ENCODE data around the gene LOXL4. TPM values are rescaled to one million over a fixed set of nuclear protein-coding genes. Genes with fewer than 3 reads are reported as not detected.

Gene LOXL4
- total RNA-seq, 2 donors from 2014 or later = not detected

GRCh38 chr10:98266647-98267046 lies 1.3 kb downstream of the LOXL4 start:
- peaks cover 54% of the 10 kb centered on the region for H3K27me3 Mint-ChIP-seq (ENCODE audit: low read depth)
- no peak for ATAC-seq (replicated peaks in 1 of 2)

GRCh38 chr10:98265403-98266378 lies 2.3 kb downstream of the LOXL4 start:
- DNase-seq (no peak), ATAC-seq (replicated peaks in 1 of 2) (no peak)
- Mint-ChIP-seq H3K27me3 (ENCODE audit: low read depth) (peaks cover 44% of the 10 kb centered on the region), H3K4me1 (ENCODE audit: low read depth) (no peaks in the 10 kb centered on the region), H3K27ac (no peak overlapping the region), H3K4me3 (no peak overlapping the region), H3K36me3 (ENCODE audit: insufficient read depth in 2 of 2) (no peaks in the 10 kb centered on the region), H3K9me3 (no peaks in the 10 kb centered on the region)

More at GRCh38 chr10:98266647-98267046, 1.3 kb downstream of the LOXL4 start:
- no peaks in the 10 kb centered on the region for H3K9me3 Mint-ChIP-seq
- H3K4me1 Mint-ChIP-seq (ENCODE audit: low read depth) = no peaks in the 10 kb centered on the region
- H3K36me3 Mint-ChIP-seq (ENCODE audit: insufficient read depth in 2 of 2) = no peaks in the 10 kb centered on the region
- no peak overlapping the region for H3K27ac Mint-ChIP-seq
- peak overlapping the region in 1 of 2 donors; percentile 29 for H3K4me3 Mint-ChIP-seq
- no peak for DNase-seq

- Mint-ChIP-seq H3K27ac (no peak overlapping the region), H3K36me3 (ENCODE audit: insufficient read depth in 2 of 2) (no peaks in the 10 kb centered on the region), H3K9me3 (no peaks in the 10 kb centered on the region), H3K27me3 (ENCODE audit: low read depth) (peaks cover 34% of the 10 kb centered on the region), H3K4me1 (ENCODE audit: low read depth) (no peaks in the 10 kb centered on the region), H3K4me3 (no peak overlapping the region)
- DNase-seq (no peak), ATAC-seq (replicated peaks in 1 of 2) (no peak)
Observed at GRCh38 chr10:98264378-98265065, 3.5 kb downstream of the LOXL4 start.

- Mint-ChIP-seq H3K4me1 (ENCODE audit: low read depth) (no peaks in the 10 kb centered on the region), H3K27me3 (ENCODE audit: low read depth) (peaks cover 23% of the 10 kb centered on the region), H3K27ac (no peak overlapping the region), H3K9me3 (no peaks in the 10 kb centered on the region), H3K4me3 (no peak overlapping the region), H3K36me3 (ENCODE audit: insufficient read depth in 2 of 2) (no peaks in the 10 kb centered on the region)
- DNase-seq (no peak), ATAC-seq (replicated peaks in 1 of 2) (no peak)
Observed at GRCh38 chr10:98263088-98263487, 4.9 kb downstream of the LOXL4 start.

- peak; percentile 29 to 35 for ATAC-seq (replicated peaks in 1 of 2)
- DNase-seq = no peak
Observed at GRCh38 chr10:98262571-98262970, 5.4 kb downstream of the LOXL4 start.

GRCh38 chr10:98261436-98262277 lies 6.3 kb downstream of the LOXL4 start:
- DNase-seq (no peak), ATAC-seq (replicated peaks in 1 of 2) (no peak)
- Mint-ChIP-seq H3K9me3 (no peaks in the 10 kb centered on the region), H3K27me3 (ENCODE audit: low read depth) (peaks cover 10% of the 10 kb centered on the region), H3K27ac (no peak overlapping the region), H3K4me3 (no peak overlapping the region), H3K4me1 (ENCODE audit: low read depth) (no peaks in the 10 kb centered on the region), H3K36me3 (ENCODE audit: insufficient read depth in 2 of 2) (no peaks in the 10 kb centered on the region)

More at GRCh38 chr10:98262571-98262970, 5.4 kb downstream of the LOXL4 start:
- H3K4me1 Mint-ChIP-seq (ENCODE audit: low read depth) = no peaks in the 10 kb centered on the region
- H3K27me3 Mint-ChIP-seq (ENCODE audit: low read depth) = peaks cover 19% of the 10 kb centered on the region
- no peak overlapping the region for H3K27ac Mint-ChIP-seq
- H3K36me3 Mint-ChIP-seq (ENCODE audit: insufficient read depth in 2 of 2) = no peaks in the 10 kb centered on the region
- H3K9me3 Mint-ChIP-seq = no peaks in the 10 kb centered on the region
- no peak overlapping the region for H3K4me3 Mint-ChIP-seq

- ATAC-seq (replicated peaks in 1 of 2) (no peak), DNase-seq (no peak)
- H3K4me1 Mint-ChIP-seq (ENCODE audit: low read depth) = no peaks in the 10 kb centered on the region
- H3K27me3 Mint-ChIP-seq (ENCODE audit: low read depth) = peaks cover under 1% of the 10 kb centered on the region
- no peaks in the 10 kb centered on the region for H3K9me3 Mint-ChIP-seq
- no peak overlapping the region for H3K27ac Mint-ChIP-seq
- no peaks in the 10 kb centered on the region for H3K36me3 Mint-ChIP-seq (ENCODE audit: insufficient read depth in 2 of 2)
- H3K4me3 Mint-ChIP-seq = no peak overlapping the region
Observed at GRCh38 chr10:98260752-98261151, 7.2 kb downstream of the LOXL4 start.

GRCh38 chr10:98260350-98260749 lies 7.6 kb downstream of the LOXL4 start:
- no peak for ATAC-seq (replicated peaks in 1 of 2)
- no peak for DNase-seq
- no peak overlapping the region for H3K27ac Mint-ChIP-seq
- no peaks in the 10 kb centered on the region for H3K9me3 Mint-ChIP-seq
- no peaks in the 10 kb centered on the region for H3K4me1 Mint-ChIP-seq (ENCODE audit: low read depth)
- no peaks in the 10 kb centered on the region for H3K27me3 Mint-ChIP-seq (ENCODE audit: low read depth)
- no peaks in the 10 kb centered on the region for H3K36me3 Mint-ChIP-seq (ENCODE audit: insufficient read depth in 2 of 2)
- H3K4me3 Mint-ChIP-seq = no peak overlapping the region

GRCh38 chr10:98259606-98260315 lies 8.2 kb downstream of the LOXL4 start:
- Mint-ChIP-seq H3K27ac (no peak overlapping the region), H3K4me1 (ENCODE audit: low read depth) (no peaks in the 10 kb centered on the region), H3K4me3 (no peak overlapping the region), H3K9me3 (no peaks in the 10 kb centered on the region), H3K36me3 (ENCODE audit: insufficient read depth in 2 of 2) (no peaks in the 10 kb centered on the region), H3K27me3 (ENCODE audit: low read depth) (no peaks in the 10 kb centered on the region)
- ATAC-seq (replicated peaks in 1 of 2) = no peak
- DNase-seq = no peak

GRCh38 chr10:98258683-98259454 lies 9.1 kb downstream of the LOXL4 start:
- H3K27ac Mint-ChIP-seq = no peak overlapping the region
- no peak overlapping the region for H3K4me3 Mint-ChIP-seq
- H3K4me1 Mint-ChIP-seq (ENCODE audit: low read depth) = no peaks in the 10 kb centered on the region
- DNase-seq = no peak
- no peaks in the 10 kb centered on the region for H3K9me3 Mint-ChIP-seq
- H3K27me3 Mint-ChIP-seq (ENCODE audit: low read depth) = no peaks in the 10 kb centered on the region
- H3K36me3 Mint-ChIP-seq (ENCODE audit: insufficient read depth in 2 of 2) = no peaks in the 10 kb centered on the region
- no peak for ATAC-seq (replicated peaks in 1 of 2)

GRCh38 chr10:98257961-98258360 lies 10.0 kb downstream of the LOXL4 start:
- no peaks in the 10 kb centered on the region for H3K4me1 Mint-ChIP-seq (ENCODE audit: low read depth)
- ATAC-seq (replicated peaks in 1 of 2) (no peak), DNase-seq (no peak)
- no peaks in the 10 kb centered on the region for H3K27me3 Mint-ChIP-seq (ENCODE audit: low read depth)
- H3K27ac Mint-ChIP-seq = no peak overlapping the region
- no peak overlapping the region for H3K4me3 Mint-ChIP-seq
- no peaks in the 10 kb centered on the region for H3K9me3 Mint-ChIP-seq
- H3K36me3 Mint-ChIP-seq (ENCODE audit: insufficient read depth in 2 of 2) = no peaks in the 10 kb centered on the region

- H3K4me1 Mint-ChIP-seq (ENCODE audit: low read depth) = no peaks in the 10 kb centered on the region
- DNase-seq (no peak), ATAC-seq (replicated peaks in 1 of 2) (no peak)
- H3K27me3 Mint-ChIP-seq (ENCODE audit: low read depth) = no peaks in the 10 kb centered on the region
- no peak overlapping the region for H3K4me3 Mint-ChIP-seq
- no peak overlapping the region for H3K27ac Mint-ChIP-seq
- H3K36me3 Mint-ChIP-seq (ENCODE audit: insufficient read depth in 2 of 2) = no peaks in the 10 kb centered on the region
- H3K9me3 Mint-ChIP-seq = no peaks in the 10 kb centered on the region
Observed at GRCh38 chr10:98257198-98257597, 10.8 kb downstream of the LOXL4 start.
